GM23248 (cell line): ENCODE data around the gene GSTO2.

Source experiments
- EZH2 ChIP-seq: fragments of 200-600 bp; sonication (generic); IDR thresholded peaks from 2 replicates; pipeline ENCODE4 v1.6.1; 2018; ENCODE audit warnings: antibody characterized with exemption, mild to moderate bottlenecking; ENCODE audit not compliant: insufficient read depth, poor library complexity, severe bottlenecking
- EZH2phosphoT487 ChIP-seq: fragments of 200-600 bp; sonication (generic); IDR thresholded peaks from 2 replicates; pipeline ENCODE4 v1.6.1; 2018; ENCODE audit warnings: antibody characterized with exemption, moderate library complexity, mild to moderate bottlenecking, low read depth; ENCODE audit not compliant: insufficient read depth

DNA sequence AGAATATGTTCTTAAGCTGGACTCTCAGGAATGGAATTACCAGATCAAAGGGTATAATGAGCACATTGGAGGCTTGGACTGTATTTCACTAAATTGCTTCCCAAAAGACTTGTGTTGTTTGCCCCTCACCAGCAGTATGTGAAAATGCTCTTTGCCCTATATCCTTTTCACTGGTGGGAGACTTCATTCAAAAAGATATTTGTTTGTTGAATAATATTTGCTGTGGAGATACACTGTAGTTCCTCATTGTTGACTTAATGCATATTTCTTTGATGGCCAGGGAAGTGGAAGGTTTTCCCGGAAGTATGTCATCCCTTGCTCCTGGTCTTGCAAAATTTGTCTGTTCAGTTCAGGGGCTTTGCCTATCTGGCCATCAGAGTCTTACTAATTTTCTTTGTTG lies 19.4 kb downstream of the GSTO2 start:
- no peak for TF ChIP-seq EZH2
- TF ChIP-seq EZH2phosphoT487 = no peak
